A673 (cell line): Measurements from ENCODE around the gene CYTH4.

Experiments
- EZH2 ChIP-seq: fragments of 200-600 bp; sonication (generic); IDR thresholded peaks from 2 replicates; pipeline ENCODE4 v1.6.1; 2017; ENCODE audit warnings: borderline replicate concordance, low read depth, mild to moderate bottlenecking, mixed read lengths, antibody characterized with exemption, low read length; ENCODE audit not compliant: poor library complexity, severe bottlenecking
- TF ChIP-seq, protein P1 (sequence below): fragments of 300-800, 200-600 bp; sonication (generic); conservative IDR thresholded peaks from 2 replicates; pipeline ENCODE4 v1.5.1; 2017; ENCODE audit warnings: low read depth, mild to moderate bottlenecking, antibody characterized with exemption, low read length, moderate library complexity, mixed read lengths

DNA sequence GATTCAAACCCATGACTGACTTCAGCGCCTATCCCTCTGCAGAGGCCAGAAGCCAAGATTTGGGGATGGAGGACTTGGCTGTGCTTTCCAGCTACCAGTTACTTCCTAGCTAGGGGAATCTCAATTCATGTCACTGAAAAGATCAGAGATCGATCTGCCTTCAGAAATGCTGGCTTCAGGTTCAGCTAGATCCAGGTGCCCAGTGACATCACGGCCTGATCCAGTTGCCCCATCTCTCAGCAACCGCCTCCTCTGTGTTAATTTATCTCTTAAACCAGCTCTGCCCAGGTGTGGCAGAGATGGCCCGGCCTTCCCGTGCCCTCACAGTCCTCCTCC lies 24.2 kb downstream of the CYTH4 start:
- TF ChIP-seq, protein P1, sequence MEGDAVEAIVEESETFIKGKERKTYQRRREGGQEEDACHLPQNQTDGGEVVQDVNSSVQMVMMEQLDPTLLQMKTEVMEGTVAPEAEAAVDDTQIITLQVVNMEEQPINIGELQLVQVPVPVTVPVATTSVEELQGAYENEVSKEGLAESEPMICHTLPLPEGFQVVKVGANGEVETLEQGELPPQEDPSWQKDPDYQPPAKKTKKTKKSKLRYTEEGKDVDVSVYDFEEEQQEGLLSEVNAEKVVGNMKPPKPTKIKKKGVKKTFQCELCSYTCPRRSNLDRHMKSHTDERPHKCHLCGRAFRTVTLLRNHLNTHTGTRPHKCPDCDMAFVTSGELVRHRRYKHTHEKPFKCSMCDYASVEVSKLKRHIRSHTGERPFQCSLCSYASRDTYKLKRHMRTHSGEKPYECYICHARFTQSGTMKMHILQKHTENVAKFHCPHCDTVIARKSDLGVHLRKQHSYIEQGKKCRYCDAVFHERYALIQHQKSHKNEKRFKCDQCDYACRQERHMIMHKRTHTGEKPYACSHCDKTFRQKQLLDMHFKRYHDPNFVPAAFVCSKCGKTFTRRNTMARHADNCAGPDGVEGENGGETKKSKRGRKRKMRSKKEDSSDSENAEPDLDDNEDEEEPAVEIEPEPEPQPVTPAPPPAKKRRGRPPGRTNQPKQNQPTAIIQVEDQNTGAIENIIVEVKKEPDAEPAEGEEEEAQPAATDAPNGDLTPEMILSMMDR = no peak
- TF ChIP-seq EZH2 = no peak
